Astrocyte (in vitro differentiated cells and primary cell): ENCODE measurements around the gene ACACB. TPM values are rescaled to one million over a fixed set of nuclear protein-coding genes. Genes with fewer than 3 reads are reported as not detected.

Source experiments
- DNase-seq: peaks from one replicate; pipeline ENCODE4 v3.0.0-alpha.2; 2010; ENCODE audit warnings: low read depth
- FAIRE-seq: peaks from 2 replicates; lab custom pipeline; 2011; peaks lifted over from hg19 to GRCh38; lab: Jason Lieb, UNC
- H2AFZ ChIP-seq: 2 replicates; pipeline ENCODE4 v1.6.0; 2012; ENCODE audit warnings: low read depth, low read length, inconsistent platforms
- H3K27ac ChIP-seq: 2 replicates; pipeline ENCODE4 v1.5.1; 2011; ENCODE audit warnings: low read depth, low read length, inconsistent platforms
- H3K27me3 ChIP-seq: 2 replicates; pipeline ENCODE4 v1.6.0; 2011; ENCODE audit warnings: low read length, inconsistent platforms; ENCODE audit not compliant: insufficient read depth
- H3K36me3 ChIP-seq: 2 replicates; pipeline ENCODE4 v1.5.1; 2011; ENCODE audit warnings: low read length, inconsistent platforms; ENCODE audit not compliant: insufficient read depth
- H3K4me1 ChIP-seq: 2 replicates; pipeline ENCODE4 v1.5.1; 2011; ENCODE audit warnings: low read length, inconsistent platforms; ENCODE audit not compliant: insufficient read depth
- H3K4me2 ChIP-seq: 2 replicates; pipeline ENCODE4 v1.6.0; 2012; ENCODE audit warnings: low read length, inconsistent platforms
- H3K4me3 ChIP-seq: 2 replicates; pipeline ENCODE4 v1.5.1; 2011; ENCODE audit warnings: low read depth, mild to moderate bottlenecking, low read length, inconsistent platforms; ENCODE audit not compliant: insufficient read depth
- H3K79me2 ChIP-seq: 2 replicates; pipeline ENCODE4 v1.6.0; 2012; ENCODE audit warnings: mild to moderate bottlenecking, low read length, inconsistent platforms; ENCODE audit not compliant: insufficient read depth
- H3K9ac ChIP-seq: 2 replicates; pipeline ENCODE4 v1.6.0; 2012; ENCODE audit warnings: mild to moderate bottlenecking, low read length, inconsistent platforms
- H3K9me3 ChIP-seq: 2 replicates; pipeline ENCODE4 v1.5.1; 2012; ENCODE audit warnings: low read depth, mild to moderate bottlenecking, low read length, inconsistent platforms; ENCODE audit not compliant: insufficient read depth
- H4K20me1 ChIP-seq: 2 replicates; pipeline ENCODE4 v1.6.0; 2012; ENCODE audit warnings: low read length, inconsistent platforms; ENCODE audit not compliant: insufficient read depth
- H3K27ac Mint-ChIP-seq: one replicate; pipeline ENCODE4 v1.8.0; 2021; ENCODE audit warnings: mild to moderate bottlenecking, mixed read lengths; ENCODE audit not compliant: unreplicated experiment
- H3K27me3 Mint-ChIP-seq: one replicate; pipeline ENCODE4 v1.8.0; 2021; ENCODE audit warnings: low read depth, mixed read lengths; ENCODE audit not compliant: unreplicated experiment
- H3K36me3 Mint-ChIP-seq: one replicate; pipeline ENCODE4 v1.8.0; 2021; ENCODE audit warnings: low read depth, mixed read lengths; ENCODE audit not compliant: unreplicated experiment
- H3K4me1 Mint-ChIP-seq: one replicate; pipeline ENCODE4 v1.8.0; 2021; ENCODE audit warnings: low read depth, mixed read lengths; ENCODE audit not compliant: unreplicated experiment
- H3K4me3 Mint-ChIP-seq: one replicate; pipeline ENCODE4 v1.8.0; 2021; ENCODE audit warnings: mild to moderate bottlenecking, moderate library complexity, mixed read lengths; ENCODE audit not compliant: unreplicated experiment
- H3K9me3 Mint-ChIP-seq: one replicate; pipeline ENCODE4 v1.8.0; 2021; ENCODE audit warnings: mild to moderate bottlenecking, mixed read lengths; ENCODE audit not compliant: unreplicated experiment
- CTCF ChIP-seq: IDR thresholded peaks from 2 replicates; pipeline ENCODE4 v1.5.1; 2011; ENCODE audit warnings: low read depth, mild to moderate bottlenecking, inconsistent platforms, low read length, moderate library complexity; ENCODE audit not compliant: insufficient read depth
- EZH2 ChIP-seq: IDR thresholded peaks from 2 replicates; pipeline ENCODE4 v1.6.1; 2012; ENCODE audit warnings: mild to moderate bottlenecking, low read length, inconsistent platforms; ENCODE audit not compliant: insufficient read depth
- total RNA-seq: library from RNA; stranded (reverse); gene quantifications from 2 replicates; pipeline ENCODE4 v1.2.1, GENCODE V29; 2021

Gene ACACB
- total RNA-seq, 1 donor from 2014 or later: 3.9 TPM

- no peak overlapping the region for H3K27ac ChIP-seq
- no peak for FAIRE-seq
- H3K27me3 ChIP-seq: no peaks in the 10 kb centered on the region
- Mint-ChIP-seq H3K27me3 (no peaks in the 10 kb centered on the region), H3K27ac (no peak overlapping the region), H3K9me3 (no peaks in the 10 kb centered on the region), H3K36me3 (no peaks in the 10 kb centered on the region), H3K4me3 (no peak overlapping the region), H3K4me1 (no peaks in the 10 kb centered on the region)
- H4K20me1 ChIP-seq: peaks cover 2% of the 10 kb centered on the region
- no peak overlapping the region for H3K4me3 ChIP-seq
- no peak overlapping the region for H3K9ac ChIP-seq
- no peak for TF ChIP-seq CTCF
- no peak for TF ChIP-seq EZH2
- no peaks in the 10 kb centered on the region for H3K36me3 ChIP-seq
- H3K9me3 ChIP-seq: no peaks in the 10 kb centered on the region
- no peak for DNase-seq
- H3K4me2 ChIP-seq: no peak overlapping the region
- H2AFZ ChIP-seq: no peak overlapping the region
- no peaks in the 10 kb centered on the region for H3K4me1 ChIP-seq
- no peaks in the 10 kb centered on the region for H3K79me2 ChIP-seq
Measured at GRCh38 chr12:109160433-109160832, 44.0 kb downstream of the ACACB start.

- no peaks in the 10 kb centered on the region for H3K36me3 ChIP-seq
- H3K4me1 ChIP-seq: no peaks in the 10 kb centered on the region
- H3K4me3 ChIP-seq: no peak overlapping the region
- DNase-seq: no peak
- Mint-ChIP-seq H3K36me3 (no peaks in the 10 kb centered on the region), H3K27ac (no peak overlapping the region), H3K27me3 (no peaks in the 10 kb centered on the region), H3K9me3 (no peaks in the 10 kb centered on the region), H3K4me3 (no peak overlapping the region), H3K4me1 (no peaks in the 10 kb centered on the region)
- peaks cover under 1% of the 10 kb centered on the region for H4K20me1 ChIP-seq
- no peak overlapping the region for H3K4me2 ChIP-seq
- H3K79me2 ChIP-seq: no peaks in the 10 kb centered on the region
- TF ChIP-seq CTCF: no peak
- no peak for TF ChIP-seq EZH2
- FAIRE-seq: no peak
- no peaks in the 10 kb centered on the region for H3K27me3 ChIP-seq
- H2AFZ ChIP-seq: no peak overlapping the region
- H3K9ac ChIP-seq: no peak overlapping the region
- H3K9me3 ChIP-seq: no peaks in the 10 kb centered on the region
- H3K27ac ChIP-seq: no peak overlapping the region
Measured at GRCh38 chr12:109160873-109161272, 44.5 kb downstream of the ACACB start.

- no peaks in the 10 kb centered on the region for H3K27me3 Mint-ChIP-seq
- no peak overlapping the region for H3K27ac Mint-ChIP-seq
- no peak overlapping the region for H3K4me3 Mint-ChIP-seq
- H3K9me3 Mint-ChIP-seq: no peaks in the 10 kb centered on the region
- H3K27me3 ChIP-seq: no peaks in the 10 kb centered on the region
- no peaks in the 10 kb centered on the region for H3K4me1 Mint-ChIP-seq
- no peaks in the 10 kb centered on the region for H4K20me1 ChIP-seq
- H3K79me2 ChIP-seq: no peaks in the 10 kb centered on the region
- TF ChIP-seq EZH2 (no peak), CTCF (no peak)
- H3K4me1 ChIP-seq: no peaks in the 10 kb centered on the region
- no peaks in the 10 kb centered on the region for H3K9me3 ChIP-seq
- H3K4me2 ChIP-seq: no peak overlapping the region
- H3K4me3 ChIP-seq: no peak overlapping the region
- DNase-seq (no peak), FAIRE-seq (no peak)
- no peaks in the 10 kb centered on the region for H3K36me3 ChIP-seq
- no peaks in the 10 kb centered on the region for H3K36me3 Mint-ChIP-seq
- no peak overlapping the region for H3K27ac ChIP-seq
- H2AFZ ChIP-seq: no peak overlapping the region
- H3K9ac ChIP-seq: no peak overlapping the region
Measured at GRCh38 chr12:109162551-109162950, 46.2 kb downstream of the ACACB start.
